Progenitor cell of endocrine pancreas (in vitro differentiated cells): ENCODE measurements around the gene PRDM16. TPM values are rescaled to one million over a fixed set of nuclear protein-coding genes. Genes with fewer than 3 reads are reported as not detected.

Experiments
- DNase-seq: peaks from one replicate; pipeline ENCODE4 v3.0.0; 2021; ENCODE audit warnings: low spot score; ENCODE audit not compliant: unreplicated experiment
- H3K27ac Mint-ChIP-seq: 2 replicates; pipeline ENCODE4 v1.8.0; 2021; ENCODE audit warnings: mild to moderate bottlenecking, moderate library complexity, mixed read lengths
- H3K27me3 Mint-ChIP-seq: 2 replicates; pipeline ENCODE4 v1.8.0; 2021; ENCODE audit warnings: mixed read lengths
- H3K36me3 Mint-ChIP-seq: 2 replicates; pipeline ENCODE4 v1.8.0; 2022; ENCODE audit warnings: mixed read lengths; ENCODE audit not compliant: insufficient read depth
- H3K4me1 Mint-ChIP-seq: 2 replicates; pipeline ENCODE4 v1.8.0; 2021; ENCODE audit warnings: low read depth, mixed read lengths
- H3K4me3 Mint-ChIP-seq: 2 replicates; pipeline ENCODE4 v1.8.0; 2021; ENCODE audit warnings: low read depth, mild to moderate bottlenecking, moderate library complexity, mixed read lengths
- H3K9me3 Mint-ChIP-seq: 2 replicates; pipeline ENCODE4 v1.8.0; 2021; ENCODE audit warnings: low read depth, mixed read lengths
- CTCF ChIP-seq: fragments of 200-600 bp; sonication (generic); IDR thresholded peaks from one replicate; pipeline ENCODE4 v1.5.0; 2021; ENCODE audit warnings: antibody characterized with exemption, mild to moderate bottlenecking; ENCODE audit not compliant: unreplicated experiment
- total RNA-seq: library from RNA; stranded (reverse); gene quantifications from 2 replicates; pipeline ENCODE4 v1.2.1, GENCODE V29; 2021

Gene PRDM16
- total RNA-seq, 1 donor from 2014 or later, result 69.1 TPM

- Mint-ChIP-seq H3K36me3 (no peaks in the 10 kb centered on the region), H3K4me3 (no peak overlapping the region), H3K4me1 (peaks cover 20% of the 10 kb centered on the region), H3K9me3 (no peaks in the 10 kb centered on the region), H3K27me3 (no peaks in the 10 kb centered on the region), H3K27ac (no peak overlapping the region)
- DNase-seq, result no peak
- TF ChIP-seq CTCF, result no peak
Observed at GRCh38 chr1:3463013-3463385, 394.0 kb downstream of the PRDM16 start.

- Mint-ChIP-seq H3K36me3 (no peaks in the 10 kb centered on the region), H3K9me3 (no peaks in the 10 kb centered on the region), H3K4me1 (peaks cover 18% of the 10 kb centered on the region), H3K4me3 (no peak overlapping the region), H3K27ac (no peak overlapping the region), H3K27me3 (no peaks in the 10 kb centered on the region)
- DNase-seq, result no peak
- TF ChIP-seq CTCF, result no peak
Observed at GRCh38 chr1:3463408-3463863, 394.4 kb downstream of the PRDM16 start.

- H3K27ac Mint-ChIP-seq, result no peak overlapping the region
- H3K4me1 Mint-ChIP-seq, result peaks cover 15% of the 10 kb centered on the region
- H3K27me3 Mint-ChIP-seq, result no peaks in the 10 kb centered on the region
- no peaks in the 10 kb centered on the region for H3K9me3 Mint-ChIP-seq
- H3K36me3 Mint-ChIP-seq, result no peaks in the 10 kb centered on the region
- DNase-seq, result no peak
- H3K4me3 Mint-ChIP-seq, result no peak overlapping the region
- TF ChIP-seq CTCF, result no peak
Observed at GRCh38 chr1:3463891-3464648, 395.1 kb downstream of the PRDM16 start.

- Mint-ChIP-seq H3K4me1 (peaks cover 11% of the 10 kb centered on the region), H3K4me3 (no peak overlapping the region), H3K36me3 (no peaks in the 10 kb centered on the region), H3K9me3 (no peaks in the 10 kb centered on the region), H3K27me3 (no peaks in the 10 kb centered on the region), H3K27ac (no peak overlapping the region)
- TF ChIP-seq CTCF, result no peak
- DNase-seq, result no peak
Observed at GRCh38 chr1:3464649-3465025, 395.6 kb downstream of the PRDM16 start.

- no peak for TF ChIP-seq CTCF
- no peaks in the 10 kb centered on the region for H3K27me3 Mint-ChIP-seq
- H3K9me3 Mint-ChIP-seq, result no peaks in the 10 kb centered on the region
- H3K4me1 Mint-ChIP-seq, result peaks cover 5% of the 10 kb centered on the region
- no peaks in the 10 kb centered on the region for H3K36me3 Mint-ChIP-seq
- H3K27ac Mint-ChIP-seq, result no peak overlapping the region
- H3K4me3 Mint-ChIP-seq, result no peak overlapping the region
- no peak for DNase-seq
Observed at GRCh38 chr1:3465091-3465934, 396.3 kb downstream of the PRDM16 start.
